Umbilical cord (tissue), 2 donors: ENCODE measurements around the gene RWDD1. TPM values are rescaled to one million over a fixed set of nuclear protein-coding genes. Genes with fewer than 3 reads are reported as not detected.

ENCODE experiments used
- DNase-seq: peaks from one replicate; pipeline ENCODE4 v3.0.0-alpha.2; 2015; ENCODE audit warnings: low spot score
- total RNA-seq: library from RNA; depleted of rRNA; stranded (reverse); fragments of >200 nt; gene quantifications from one replicate; pipeline ENCODE4 v1.2.3, GENCODE V29; 2014; ENCODE audit warnings: low replicate concordance; ENCODE audit not compliant: insufficient read depth

Gene RWDD1, protein sequence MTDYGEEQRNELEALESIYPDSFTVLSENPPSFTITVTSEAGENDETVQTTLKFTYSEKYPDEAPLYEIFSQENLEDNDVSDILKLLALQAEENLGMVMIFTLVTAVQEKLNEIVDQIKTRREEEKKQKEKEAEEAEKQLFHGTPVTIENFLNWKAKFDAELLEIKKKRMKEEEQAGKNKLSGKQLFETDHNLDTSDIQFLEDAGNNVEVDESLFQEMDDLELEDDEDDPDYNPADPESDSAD
- total RNA-seq = 21.9 TPM

DNA sequence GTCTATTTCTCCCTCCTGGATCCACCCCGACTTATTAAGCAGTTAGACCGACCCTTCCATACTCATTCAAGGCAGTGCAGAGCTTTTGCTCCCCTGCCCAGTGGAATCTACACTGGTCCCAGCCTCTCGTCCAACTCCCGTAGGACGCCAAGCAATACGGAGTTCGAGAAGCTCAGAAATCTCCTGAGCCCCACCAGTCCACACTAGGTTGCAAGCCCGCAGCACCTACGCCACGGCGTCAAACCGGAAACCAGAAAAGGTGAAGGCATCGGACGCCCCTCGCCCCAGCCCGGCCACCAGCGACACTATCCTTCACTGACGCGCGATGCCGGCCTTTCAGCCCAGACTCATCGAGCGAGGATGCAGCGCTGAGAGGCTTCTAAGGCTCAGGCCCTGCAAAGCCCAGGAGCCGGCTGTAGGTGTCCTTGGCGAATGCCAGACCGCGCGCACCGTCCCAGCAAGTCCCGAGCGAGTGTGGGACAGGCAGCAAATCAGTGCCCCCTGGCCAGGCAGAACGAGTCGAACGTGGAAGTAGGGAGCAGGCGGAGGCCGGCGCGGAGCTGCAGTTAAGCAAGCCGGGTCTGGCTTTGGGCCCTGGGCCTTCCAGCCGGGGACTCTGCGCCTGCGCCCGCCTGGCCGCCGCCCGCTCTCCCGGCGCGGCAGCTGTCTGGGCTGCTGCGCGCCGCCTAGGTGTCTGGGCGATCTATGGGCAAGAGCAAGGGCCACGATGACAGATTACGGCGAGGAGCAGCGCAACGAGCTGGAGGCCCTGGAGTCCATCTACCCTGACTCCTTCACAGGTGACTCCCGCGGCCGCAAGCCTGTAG lies at the start of gene RWDD1:
RWDD1 (plus strand) TSS at position 649 of the 827 bp plus-strand sequence; CDS start at position 728, 79 bp downstream.
- DNase-seq = peak; percentile 100

DNA sequence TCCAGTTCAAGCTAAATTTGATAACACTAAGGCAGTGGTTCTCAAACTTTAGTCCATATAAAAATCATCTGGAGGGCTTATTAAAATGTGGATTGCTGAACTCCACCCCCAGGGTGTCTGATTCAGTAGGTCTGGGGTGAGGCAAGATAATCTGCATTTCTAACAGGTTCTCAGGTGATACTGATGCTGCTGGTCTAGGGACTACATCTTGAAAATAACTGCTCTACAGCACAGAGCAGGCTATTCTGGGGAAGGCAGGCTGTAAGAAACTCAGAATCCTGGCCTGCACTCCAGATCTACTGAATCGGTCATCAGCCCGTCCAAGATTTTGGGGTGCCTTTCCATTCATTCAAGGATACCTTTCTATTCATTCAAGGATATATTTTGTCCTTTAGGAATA lies 48.4 kb upstream of the RWDD1 start:
- no peak for DNase-seq

DNA sequence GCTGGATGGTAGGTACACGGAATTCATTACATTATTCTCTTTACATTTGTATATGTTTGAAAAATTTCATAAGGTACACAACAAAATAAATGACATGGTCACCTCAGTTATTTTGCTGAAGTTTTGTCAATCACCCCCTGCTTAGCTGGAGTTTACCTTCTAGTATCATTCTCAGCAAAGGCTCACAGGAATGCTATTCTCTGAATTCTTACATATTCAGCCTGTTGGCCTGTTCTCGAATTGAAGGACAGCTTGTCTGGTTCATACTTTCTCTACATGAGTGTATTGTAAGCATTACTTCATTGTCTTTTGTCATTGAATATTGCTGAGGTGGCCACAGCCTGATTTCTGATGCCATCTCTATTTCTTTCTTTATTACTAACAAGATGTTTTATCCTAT lies 47.1 kb upstream of the RWDD1 start:
- no peak for DNase-seq

DNA sequence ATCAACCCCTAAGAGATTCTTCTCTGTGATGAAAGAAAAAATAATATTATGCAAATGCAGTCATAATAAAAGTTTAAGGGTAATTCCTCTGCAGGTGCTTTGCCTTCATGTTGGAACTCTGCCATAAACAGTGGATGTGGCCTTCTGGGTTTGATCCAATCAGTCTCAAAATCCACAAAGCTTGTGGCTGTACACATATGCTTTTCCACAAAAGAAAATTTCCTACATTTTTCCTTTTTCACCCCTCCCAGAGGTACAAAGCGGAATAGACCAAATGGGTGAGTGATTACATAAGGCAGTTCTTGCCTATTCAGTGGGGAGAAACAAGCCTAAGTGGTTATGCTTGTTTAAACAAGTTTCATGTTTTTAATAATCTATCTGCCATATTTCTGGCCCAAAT lies 43.2 kb upstream of the RWDD1 start:
- no peak for DNase-seq

- peak; percentile 17 for DNase-seq
These were observed 42.5 kb upstream of the RWDD1 start for GRCh38 chr6:116528780-116529179.

- DNase-seq = no peak
These were observed 41.6 kb upstream of the RWDD1 start for GRCh38 chr6:116529466-116530290.

- DNase-seq = no peak
These were observed 40.9 kb upstream of the RWDD1 start for GRCh38 chr6:116530436-116530835.

- DNase-seq = peak; percentile 64
These were observed 39.4 kb upstream of the RWDD1 start for GRCh38 chr6:116531675-116532570.

GRCh38 chr6:116533233-116533957 lies 37.9 kb upstream of the RWDD1 start:
- no peak for DNase-seq

DNA sequence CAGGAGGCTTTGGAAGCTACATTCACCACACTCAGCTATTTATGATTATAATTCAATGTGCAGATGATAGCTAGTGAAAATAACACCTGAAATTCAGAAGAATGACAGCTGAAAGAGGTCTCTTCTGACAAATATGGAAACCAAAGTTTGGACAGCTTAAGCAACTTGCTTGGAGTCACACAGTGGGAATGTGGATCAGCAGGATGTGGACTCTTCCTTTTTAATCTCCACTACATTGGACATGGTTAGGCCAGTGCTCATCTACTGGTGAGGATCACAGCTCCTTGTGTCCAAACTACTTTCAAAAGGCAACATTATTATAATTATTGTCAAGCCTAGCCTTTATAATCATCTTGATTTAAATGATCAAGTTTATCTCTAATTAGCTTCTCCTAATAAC lies 36.2 kb upstream of the RWDD1 start:
- no peak for DNase-seq

DNA sequence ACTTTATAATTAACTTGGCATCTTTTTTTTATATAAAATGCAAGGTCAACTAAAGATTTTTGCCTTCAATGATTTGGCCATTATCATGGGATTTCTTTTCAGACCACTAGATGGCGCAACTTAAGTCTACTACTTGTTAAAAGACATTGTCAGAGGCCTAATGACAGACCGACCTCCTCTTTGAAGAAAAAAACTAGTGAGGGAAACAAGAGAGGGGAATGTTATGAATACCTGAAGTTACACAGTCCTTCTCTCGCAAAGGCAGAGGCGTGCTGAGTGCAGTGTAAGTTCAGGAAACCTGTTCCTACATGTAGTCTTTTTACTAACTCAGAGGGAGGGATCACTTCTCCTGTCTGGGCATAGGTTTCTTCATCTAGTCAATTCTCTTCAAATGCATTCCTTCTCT lies 35.1 kb upstream of the RWDD1 start:
- DNase-seq = peak; percentile 74

GRCh38 chr6:116542426-116542825 lies 28.9 kb upstream of the RWDD1 start:
- DNase-seq = no peak

- no peak for DNase-seq
These were observed 28.2 kb upstream of the RWDD1 start for GRCh38 chr6:116543149-116543548.

- DNase-seq = no peak
These were observed 25.7 kb upstream of the RWDD1 start, which contains the start of gene TRAPPC3L for GRCh38 chr6:116545651-116546050. Gene TRAPPC3L (minus strand): TSS chr6:116545684. CDS start chr6:116545514, 170 bp downstream.

DNA sequence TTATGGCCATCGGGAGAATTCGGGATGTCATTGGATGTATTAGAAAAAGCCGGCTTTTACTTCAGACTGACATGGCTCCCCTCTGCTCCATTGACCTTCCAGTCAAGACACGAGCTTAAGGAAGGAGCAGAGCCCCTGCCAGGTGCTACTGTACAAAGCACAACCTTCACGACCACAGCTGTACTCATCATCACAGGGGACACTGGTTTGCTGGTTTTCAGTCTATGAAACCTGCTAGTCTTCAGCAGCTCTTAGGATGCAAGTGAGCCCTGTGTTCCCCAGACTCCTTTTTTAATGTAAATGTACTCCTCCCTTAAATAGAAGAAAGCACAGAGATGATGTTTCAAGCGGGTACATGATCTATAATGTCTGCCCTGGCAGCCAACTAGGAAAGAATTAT lies 23.9 kb upstream of the RWDD1 start:
- no peak for DNase-seq

DNA sequence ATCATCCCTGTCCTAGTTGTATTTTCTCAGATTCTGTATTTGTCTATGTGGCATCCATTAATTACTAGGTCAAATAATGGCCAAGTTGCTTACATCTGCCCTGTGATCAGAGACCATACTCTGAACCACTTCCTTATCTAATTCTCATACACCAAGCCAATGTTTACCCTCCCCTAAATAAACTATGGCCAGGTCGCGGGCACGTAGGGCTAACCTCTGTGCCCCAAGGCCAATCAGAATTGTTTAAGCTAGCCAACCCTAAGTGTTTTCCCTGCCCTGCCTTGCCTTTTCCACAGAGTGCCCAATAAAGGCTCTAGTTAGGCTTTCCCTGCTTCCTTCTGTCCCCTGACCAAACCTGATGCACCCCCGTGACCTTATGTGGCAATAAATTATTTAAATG lies 20.5 kb upstream of the RWDD1 start:
- no peak for DNase-seq

- DNase-seq = no peak
These were observed 17.9 kb upstream of the RWDD1 start, which contains the start of gene CALHM4 for GRCh38 chr6:116553451-116553850. Gene CALHM4 (plus strand): TSS chr6:116553751. CDS start chr6:116553794, 43 bp downstream.

DNA sequence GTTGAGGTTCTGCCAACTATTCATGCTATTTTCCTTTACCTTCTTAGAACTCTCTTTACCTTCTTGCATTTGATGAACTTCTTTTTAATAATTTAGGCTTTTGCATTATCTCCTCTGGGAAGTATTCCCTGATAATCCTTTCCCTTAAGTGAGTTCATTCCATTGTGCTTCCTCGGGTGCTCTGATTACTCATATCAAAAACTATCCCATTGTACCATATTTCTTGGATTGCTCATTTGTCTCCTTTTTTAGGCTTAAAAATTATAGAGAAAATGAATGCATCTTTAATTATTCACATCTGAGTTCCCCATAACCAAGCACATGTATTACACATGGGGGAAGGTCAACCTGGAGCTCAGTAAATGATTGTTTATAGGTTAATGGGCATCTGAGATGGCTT lies 15.2 kb upstream of the RWDD1 start:
- no peak for DNase-seq

DNA sequence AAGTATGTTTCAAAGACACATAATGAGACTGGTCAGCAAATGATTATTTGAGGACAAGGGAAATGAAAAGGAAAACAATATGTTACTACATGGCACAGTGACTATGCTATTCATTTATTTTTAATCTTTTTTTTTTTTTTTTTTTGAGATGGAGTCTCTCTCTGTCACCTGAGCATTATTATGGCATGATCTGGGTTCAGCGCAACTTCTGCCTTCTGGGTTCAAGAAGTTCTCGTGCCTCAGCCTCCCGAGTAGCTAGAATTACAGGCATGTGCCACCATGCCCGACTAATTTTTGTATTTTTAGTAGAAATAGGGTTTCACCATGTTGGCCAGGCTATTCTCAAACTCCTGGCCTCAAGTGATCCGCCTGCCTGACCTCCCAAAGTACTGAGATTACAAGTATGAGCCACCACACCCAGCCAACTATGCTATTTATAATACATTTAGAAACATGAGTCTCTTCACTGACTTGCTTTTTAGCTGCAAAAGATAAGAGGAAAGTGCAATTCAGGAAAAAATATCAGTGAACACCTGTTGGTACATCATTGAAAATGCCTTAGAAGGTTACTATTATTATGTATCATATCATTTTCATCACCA lies 14.4 kb upstream of the RWDD1 start:
- DNase-seq = no peak

DNA sequence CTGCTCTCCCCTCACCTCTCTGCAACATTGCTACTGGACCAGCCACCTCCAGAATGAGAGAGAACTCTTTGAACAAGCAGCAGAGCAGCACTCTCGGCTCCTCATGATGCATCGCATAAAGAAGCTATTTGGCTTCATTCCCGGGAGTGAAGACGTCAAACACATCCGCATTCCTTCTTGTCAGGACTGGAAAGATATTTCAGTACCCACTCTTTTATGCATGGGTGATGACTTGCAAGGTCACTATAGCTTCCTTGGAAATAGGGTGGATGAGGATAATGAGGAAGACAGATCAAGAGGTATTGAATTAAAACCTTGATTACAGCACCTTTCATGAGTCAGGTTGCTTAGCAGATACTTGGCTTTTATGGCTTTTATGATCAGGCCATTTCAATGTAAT lies 13.4 kb upstream of the RWDD1 start:
- peak; percentile 89 for DNase-seq
